ENCODE measurements around the gene CALHM5. TPM values are rescaled to one million over a fixed set of nuclear protein-coding genes. Genes with fewer than 3 reads are reported as not detected.
A peak's percentile ranks its signal among the peaks of the same experiment; 100 is the strongest.

Gene CALHM5
- polyA plus RNA-seq, 4 donors: 2.2 to 3.8 (median 3.4) TPM

DNA sequence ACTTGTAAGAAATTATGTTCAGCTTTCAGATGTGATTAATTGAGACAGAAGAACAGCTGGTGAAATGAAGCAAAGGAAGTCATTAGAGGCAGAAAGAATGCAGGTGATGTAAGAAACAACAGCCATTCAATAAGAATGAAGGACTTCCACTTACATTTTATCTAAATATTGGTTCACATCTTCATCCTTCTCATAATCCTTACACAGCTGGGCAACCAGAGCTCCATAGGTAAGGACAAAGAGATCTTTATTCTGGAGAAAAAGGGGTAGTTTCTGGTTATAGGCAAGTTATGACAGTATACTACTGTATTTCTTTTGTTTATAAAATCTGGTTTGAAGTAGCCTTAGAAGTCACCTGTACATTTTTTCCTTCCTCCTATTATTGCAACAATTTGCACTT lies 31.7 kb downstream of the CALHM5 start:
- no peak for DNase-seq (ENCODE audit: low read depth in 4 of 4, low spot score in 3 of 4)

DNA sequence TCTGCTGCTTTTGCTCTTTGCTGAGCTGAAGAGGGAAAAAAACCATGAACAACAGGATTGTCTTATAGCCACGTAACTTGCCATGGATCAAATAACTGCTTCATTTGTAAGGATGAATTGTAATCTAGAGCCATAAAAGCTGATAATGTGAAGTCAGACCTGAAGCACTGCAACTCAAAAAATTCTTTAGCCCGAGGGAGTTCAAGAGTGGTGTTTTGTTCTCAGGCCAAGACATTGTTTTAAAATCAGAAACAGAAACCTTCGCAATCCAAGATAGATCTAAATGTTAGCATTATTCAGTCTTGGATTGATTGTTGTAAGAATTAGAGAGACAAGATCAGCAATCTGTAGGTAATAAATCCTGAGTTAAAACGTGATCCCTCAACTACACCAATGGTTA lies 34.2 kb downstream of the CALHM5 start, which contains the start of gene TRAPPC3L:
TRAPPC3L (minus strand) TSS at position 34 of the 400 bp plus-strand sequence. CDS start 170 bp downstream, outside the sequence.
- DNase-seq (ENCODE audit: low read depth in 4 of 4, low spot score in 3 of 4): no peak

DNA sequence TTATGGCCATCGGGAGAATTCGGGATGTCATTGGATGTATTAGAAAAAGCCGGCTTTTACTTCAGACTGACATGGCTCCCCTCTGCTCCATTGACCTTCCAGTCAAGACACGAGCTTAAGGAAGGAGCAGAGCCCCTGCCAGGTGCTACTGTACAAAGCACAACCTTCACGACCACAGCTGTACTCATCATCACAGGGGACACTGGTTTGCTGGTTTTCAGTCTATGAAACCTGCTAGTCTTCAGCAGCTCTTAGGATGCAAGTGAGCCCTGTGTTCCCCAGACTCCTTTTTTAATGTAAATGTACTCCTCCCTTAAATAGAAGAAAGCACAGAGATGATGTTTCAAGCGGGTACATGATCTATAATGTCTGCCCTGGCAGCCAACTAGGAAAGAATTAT lies 35.9 kb downstream of the CALHM5 start:
- no peak for DNase-seq (ENCODE audit: low read depth in 4 of 4, low spot score in 3 of 4)

DNA sequence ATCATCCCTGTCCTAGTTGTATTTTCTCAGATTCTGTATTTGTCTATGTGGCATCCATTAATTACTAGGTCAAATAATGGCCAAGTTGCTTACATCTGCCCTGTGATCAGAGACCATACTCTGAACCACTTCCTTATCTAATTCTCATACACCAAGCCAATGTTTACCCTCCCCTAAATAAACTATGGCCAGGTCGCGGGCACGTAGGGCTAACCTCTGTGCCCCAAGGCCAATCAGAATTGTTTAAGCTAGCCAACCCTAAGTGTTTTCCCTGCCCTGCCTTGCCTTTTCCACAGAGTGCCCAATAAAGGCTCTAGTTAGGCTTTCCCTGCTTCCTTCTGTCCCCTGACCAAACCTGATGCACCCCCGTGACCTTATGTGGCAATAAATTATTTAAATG lies 39.4 kb downstream of the CALHM5 start:
- DNase-seq (ENCODE audit: low read depth in 4 of 4, low spot score in 3 of 4): no peak

DNA sequence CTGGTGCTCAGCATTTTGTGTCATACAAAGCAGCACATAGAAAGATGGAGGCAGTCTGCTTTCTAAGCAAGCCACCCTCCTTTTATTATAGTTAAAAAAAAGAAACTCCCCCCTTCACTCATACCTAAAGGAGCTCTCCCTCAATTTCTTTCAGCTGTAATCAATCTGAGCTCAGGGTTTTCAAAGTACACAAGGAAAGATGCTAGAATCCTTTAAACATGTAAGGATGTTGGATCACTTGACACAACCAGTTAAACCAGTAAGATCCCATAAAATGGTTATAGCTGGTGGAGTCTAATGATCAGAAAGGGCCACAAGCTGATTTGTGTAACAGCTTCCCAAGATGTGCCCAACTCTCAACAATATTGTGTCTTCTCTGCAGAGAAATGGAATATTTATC lies 42.0 kb downstream of the CALHM5 start, which contains the start of gene CALHM4:
CALHM4 (plus strand) TSS at position 301 of the 400 bp plus-strand sequence; CDS start at position 344, 43 bp downstream.
- no peak for DNase-seq (ENCODE audit: low read depth in 4 of 4, low spot score in 3 of 4)

DNA sequence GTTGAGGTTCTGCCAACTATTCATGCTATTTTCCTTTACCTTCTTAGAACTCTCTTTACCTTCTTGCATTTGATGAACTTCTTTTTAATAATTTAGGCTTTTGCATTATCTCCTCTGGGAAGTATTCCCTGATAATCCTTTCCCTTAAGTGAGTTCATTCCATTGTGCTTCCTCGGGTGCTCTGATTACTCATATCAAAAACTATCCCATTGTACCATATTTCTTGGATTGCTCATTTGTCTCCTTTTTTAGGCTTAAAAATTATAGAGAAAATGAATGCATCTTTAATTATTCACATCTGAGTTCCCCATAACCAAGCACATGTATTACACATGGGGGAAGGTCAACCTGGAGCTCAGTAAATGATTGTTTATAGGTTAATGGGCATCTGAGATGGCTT lies 44.6 kb downstream of the CALHM5 start:
- DNase-seq (ENCODE audit: low read depth in 4 of 4, low spot score in 3 of 4): no peak

DNA sequence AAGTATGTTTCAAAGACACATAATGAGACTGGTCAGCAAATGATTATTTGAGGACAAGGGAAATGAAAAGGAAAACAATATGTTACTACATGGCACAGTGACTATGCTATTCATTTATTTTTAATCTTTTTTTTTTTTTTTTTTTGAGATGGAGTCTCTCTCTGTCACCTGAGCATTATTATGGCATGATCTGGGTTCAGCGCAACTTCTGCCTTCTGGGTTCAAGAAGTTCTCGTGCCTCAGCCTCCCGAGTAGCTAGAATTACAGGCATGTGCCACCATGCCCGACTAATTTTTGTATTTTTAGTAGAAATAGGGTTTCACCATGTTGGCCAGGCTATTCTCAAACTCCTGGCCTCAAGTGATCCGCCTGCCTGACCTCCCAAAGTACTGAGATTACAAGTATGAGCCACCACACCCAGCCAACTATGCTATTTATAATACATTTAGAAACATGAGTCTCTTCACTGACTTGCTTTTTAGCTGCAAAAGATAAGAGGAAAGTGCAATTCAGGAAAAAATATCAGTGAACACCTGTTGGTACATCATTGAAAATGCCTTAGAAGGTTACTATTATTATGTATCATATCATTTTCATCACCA lies 45.5 kb downstream of the CALHM5 start:
- no peak for DNase-seq (ENCODE audit: low read depth in 4 of 4, low spot score in 3 of 4)

DNA sequence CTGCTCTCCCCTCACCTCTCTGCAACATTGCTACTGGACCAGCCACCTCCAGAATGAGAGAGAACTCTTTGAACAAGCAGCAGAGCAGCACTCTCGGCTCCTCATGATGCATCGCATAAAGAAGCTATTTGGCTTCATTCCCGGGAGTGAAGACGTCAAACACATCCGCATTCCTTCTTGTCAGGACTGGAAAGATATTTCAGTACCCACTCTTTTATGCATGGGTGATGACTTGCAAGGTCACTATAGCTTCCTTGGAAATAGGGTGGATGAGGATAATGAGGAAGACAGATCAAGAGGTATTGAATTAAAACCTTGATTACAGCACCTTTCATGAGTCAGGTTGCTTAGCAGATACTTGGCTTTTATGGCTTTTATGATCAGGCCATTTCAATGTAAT lies 46.5 kb downstream of the CALHM5 start:
- peak in 1 of 4 donors; percentile 28 for DNase-seq (ENCODE audit: low read depth in 4 of 4, low spot score in 3 of 4)

DNA sequence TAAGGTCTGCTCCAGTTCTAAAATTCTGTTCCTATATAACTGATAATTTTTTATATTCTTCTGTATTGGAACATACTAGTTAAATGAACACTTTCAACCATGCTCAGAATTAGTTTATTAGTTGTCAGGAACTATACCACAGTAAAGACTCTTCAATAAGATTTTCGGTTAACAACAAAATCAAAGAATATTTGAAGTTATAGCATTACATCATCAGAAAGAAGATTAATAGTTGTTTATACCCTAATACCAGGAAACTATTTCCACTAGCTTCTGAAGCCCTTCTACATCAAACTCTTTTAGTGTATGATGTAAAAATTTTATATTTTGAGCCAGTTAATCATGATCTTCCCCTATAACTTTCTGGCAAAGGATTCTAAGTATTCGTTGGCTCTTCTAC lies 48.7 kb downstream of the CALHM5 start:
- no peak for DNase-seq (ENCODE audit: low read depth in 4 of 4, low spot score in 3 of 4)

DNA sequence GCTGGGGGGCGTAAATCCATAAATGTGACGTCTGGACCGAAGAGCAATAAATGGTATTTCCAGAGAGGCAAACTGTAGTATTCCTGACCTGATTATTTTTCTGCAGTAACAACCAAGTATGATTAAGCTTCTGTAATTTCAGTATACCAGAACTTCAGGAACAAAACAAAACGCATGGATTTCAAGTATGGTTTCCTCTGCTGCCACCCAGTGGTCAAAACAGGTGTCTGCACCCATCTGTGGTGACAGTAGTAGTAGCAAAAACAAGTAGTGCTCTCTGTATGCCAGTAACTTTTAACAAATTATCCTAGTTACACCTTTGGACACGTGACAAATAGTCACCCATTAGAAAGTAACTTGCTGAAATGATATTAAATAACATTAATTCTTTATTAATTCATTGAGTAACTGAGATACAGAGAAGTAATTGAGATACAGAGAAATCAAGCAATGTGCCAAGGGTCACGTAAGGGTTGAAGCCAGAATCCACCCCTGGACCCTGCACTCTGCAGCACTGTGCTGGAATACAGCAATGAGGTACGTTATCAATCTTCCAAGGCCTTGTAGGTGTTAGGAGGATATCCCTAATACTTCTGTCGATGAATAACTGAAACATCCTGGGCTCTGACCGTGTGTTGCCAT lies 50.1 kb downstream of the CALHM5 start:
- DNase-seq (ENCODE audit: low read depth in 4 of 4, low spot score in 3 of 4): peak in 3 of 4 donors; percentile 65 to 82 (median 66)

DNA sequence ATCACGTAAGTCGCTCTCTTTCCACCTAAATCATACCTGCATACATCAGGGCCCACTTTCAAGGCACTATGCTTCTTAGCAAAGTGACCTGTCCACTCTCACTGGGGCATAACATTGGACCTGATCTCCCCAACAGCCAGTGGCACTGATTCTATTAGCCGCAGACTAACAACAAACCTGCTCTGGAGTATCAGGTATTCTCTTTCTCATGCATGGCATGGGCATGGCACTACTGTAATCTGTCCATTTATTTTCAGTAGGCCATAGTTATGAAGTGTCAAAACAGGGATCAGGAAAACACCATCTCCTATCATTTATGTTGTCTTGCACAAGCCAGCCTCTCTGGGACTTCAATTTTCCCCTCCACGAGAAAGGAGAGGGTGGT lies 50.6 kb downstream of the CALHM5 start:
- DNase-seq (ENCODE audit: low read depth in 4 of 4, low spot score in 3 of 4): no peak

DNA sequence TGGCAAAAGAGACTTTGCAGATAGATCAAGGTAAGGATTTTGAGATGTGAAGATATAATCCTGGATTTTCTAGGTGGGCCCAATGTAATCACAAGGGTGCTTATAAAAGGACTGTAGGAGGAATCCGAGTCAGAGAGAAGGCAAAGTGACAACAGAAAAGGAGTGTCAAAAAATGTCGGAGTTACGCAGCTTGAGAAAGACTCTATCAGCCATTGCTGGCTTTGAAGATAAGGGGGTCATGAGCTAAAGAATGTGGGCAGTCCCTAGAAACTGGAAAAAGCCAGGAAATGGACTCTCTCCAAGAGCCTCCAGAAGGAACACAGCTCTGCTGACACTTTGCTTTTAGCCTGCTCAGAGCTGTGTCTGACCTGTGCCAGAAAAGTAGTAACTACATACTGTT lies 51.2 kb downstream of the CALHM5 start:
- DNase-seq (ENCODE audit: low read depth in 4 of 4, low spot score in 3 of 4): no peak

DNA sequence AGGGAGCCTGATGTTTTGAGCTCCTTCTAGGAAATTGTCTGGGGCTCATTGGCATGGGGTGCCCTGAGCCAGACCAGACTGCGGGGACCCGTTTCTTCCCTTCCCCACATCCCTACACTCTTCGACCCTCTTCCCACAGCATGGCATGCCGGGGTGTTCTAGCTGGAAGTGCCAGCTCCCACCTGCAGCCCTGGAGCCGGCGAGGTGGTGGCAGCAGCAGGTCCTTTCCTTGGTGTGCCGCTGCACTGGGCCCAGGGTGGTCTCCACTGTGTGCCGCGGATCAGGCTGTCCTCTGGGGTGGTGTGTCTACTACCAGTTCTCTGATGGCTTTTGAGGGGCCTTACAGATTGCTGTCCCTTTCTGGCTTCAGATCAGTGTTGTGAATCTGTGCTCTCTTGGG lies 52.4 kb downstream of the CALHM5 start:
- DNase-seq (ENCODE audit: low read depth in 4 of 4, low spot score in 3 of 4): no peak

DNA sequence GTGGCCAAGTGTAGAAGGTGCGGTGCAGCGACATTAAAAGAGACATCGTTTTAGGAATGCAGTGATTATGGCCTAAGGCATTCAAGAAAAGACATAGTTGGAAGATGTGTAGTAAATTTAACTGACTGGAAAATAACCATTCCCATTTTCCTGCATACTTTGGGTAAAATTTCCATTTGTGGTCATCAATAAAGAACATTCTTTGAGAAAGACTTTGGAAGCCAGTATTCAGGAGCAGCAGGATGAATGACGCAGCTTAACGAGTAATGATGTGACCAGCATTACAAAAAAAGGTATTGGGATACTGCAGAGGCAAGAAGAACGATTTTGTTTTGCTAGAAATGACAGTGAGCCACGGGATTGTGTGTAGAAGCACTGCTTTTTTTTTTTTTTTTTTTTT lies 52.9 kb downstream of the CALHM5 start:
- DNase-seq (ENCODE audit: low read depth in 4 of 4, low spot score in 3 of 4): no peak

DNA sequence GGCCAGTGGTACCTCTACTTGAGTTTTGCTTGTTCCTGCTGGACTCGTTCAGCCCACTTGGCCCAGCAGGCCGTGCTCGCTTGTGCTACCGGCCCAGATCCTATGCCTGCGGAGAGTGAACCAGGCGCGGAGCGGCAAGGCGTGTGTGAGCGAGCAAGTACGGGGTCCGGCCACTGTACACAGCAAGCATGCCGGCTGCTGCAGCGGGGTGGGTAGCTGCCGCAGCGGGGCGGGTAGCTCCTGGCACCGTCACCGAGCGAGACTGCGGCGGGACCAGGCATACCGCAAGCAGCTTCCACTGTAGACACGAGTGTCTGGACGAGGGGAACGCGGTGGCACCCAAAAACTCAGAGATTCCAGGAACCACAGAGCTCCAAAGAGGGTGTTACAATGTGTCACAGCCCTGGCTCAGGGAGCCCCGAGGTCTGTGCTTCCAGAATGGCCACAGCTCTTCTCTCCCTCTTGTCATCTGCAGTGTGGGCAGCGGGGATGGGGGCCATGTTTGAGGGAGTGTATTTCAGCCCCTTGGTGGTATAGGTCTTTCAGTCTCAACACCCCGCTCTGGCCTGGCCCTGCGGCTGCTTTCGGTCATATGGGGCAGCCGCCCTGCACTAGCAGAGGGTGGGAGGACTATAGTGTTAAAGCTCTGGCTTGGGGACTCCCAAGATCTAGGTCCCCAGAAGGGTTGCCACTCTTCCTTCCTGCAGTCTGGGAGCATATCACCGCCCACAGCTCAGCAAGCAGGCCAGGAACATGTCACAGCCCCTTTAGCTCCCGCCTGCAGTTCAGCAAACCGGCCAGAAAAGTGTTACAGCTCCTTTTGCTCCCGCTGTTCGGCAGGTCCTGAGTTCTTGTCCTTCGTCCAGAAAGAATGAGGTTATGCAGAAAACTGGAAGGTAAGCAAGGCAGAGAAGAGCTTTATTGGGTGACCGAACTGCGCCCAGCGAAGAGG lies 53.8 kb downstream of the CALHM5 start:
- DNase-seq (ENCODE audit: low read depth in 4 of 4, low spot score in 3 of 4): no peak

DNA sequence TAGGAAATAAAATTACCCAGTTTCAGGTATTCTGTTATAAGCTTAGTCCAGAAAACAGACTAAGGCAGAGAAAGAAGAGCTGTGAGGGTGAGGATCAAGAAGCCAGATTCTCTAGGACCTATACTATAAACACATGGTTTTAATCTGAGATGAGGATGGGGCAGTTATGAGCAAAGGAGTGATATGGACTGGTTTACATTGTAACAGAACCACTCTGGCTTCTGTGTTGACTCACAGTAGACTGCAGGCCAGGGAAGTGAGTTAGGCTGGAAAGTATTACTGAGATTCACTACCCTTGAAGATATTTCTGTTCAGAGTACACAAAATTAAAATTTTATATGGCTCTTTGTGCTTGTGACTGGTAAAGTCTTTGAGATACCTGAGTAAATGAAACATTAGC lies 56.7 kb downstream of the CALHM5 start:
- no peak for DNase-seq (ENCODE audit: low read depth in 4 of 4, low spot score in 3 of 4)

DNA sequence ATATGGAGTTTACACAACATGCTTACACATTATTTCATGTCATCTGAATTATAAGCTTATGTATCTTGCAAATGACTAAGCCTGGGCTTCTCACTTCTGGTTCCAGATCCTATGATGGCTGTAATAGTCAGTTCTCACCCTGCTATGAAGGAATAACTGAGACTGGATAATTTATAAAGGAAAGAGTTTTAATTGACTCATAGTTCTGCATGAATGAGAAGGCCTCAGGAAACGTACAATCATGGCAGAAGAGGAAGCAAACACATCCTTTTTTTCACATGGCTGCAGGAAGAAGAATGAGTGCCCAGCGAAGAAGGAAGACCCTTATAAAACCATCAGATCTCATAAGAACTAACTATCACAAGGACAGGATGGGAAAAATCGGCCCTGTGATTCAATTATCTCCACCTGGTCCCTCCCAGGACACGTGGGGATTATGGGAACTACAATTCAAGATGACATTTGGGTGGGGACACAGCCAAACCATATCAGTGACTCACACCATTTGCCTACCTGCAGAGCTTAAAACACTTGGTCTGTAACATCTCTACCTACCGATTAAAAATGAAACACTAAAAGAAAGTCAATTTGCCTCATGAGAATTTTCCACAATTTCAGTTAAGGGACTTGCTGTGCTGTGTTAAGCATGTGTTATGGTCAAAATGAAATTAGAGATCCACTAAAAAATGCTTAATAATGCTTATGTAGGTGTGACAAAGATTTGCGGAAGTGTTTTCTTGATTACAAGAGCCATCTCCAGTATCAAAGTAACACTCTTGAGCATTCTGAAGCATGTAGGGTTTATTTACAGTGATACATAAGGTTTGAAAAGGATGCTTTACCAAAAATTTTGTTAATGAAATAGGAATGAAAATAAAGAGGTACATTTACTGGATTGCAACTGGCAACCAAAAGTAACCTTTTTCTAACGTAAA lies 57.6 kb downstream of the CALHM5 start:
- DNase-seq (ENCODE audit: low read depth in 4 of 4, low spot score in 3 of 4): no peak

DNA sequence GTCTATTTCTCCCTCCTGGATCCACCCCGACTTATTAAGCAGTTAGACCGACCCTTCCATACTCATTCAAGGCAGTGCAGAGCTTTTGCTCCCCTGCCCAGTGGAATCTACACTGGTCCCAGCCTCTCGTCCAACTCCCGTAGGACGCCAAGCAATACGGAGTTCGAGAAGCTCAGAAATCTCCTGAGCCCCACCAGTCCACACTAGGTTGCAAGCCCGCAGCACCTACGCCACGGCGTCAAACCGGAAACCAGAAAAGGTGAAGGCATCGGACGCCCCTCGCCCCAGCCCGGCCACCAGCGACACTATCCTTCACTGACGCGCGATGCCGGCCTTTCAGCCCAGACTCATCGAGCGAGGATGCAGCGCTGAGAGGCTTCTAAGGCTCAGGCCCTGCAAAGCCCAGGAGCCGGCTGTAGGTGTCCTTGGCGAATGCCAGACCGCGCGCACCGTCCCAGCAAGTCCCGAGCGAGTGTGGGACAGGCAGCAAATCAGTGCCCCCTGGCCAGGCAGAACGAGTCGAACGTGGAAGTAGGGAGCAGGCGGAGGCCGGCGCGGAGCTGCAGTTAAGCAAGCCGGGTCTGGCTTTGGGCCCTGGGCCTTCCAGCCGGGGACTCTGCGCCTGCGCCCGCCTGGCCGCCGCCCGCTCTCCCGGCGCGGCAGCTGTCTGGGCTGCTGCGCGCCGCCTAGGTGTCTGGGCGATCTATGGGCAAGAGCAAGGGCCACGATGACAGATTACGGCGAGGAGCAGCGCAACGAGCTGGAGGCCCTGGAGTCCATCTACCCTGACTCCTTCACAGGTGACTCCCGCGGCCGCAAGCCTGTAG lies 59.6 kb downstream of the CALHM5 start, which contains the start of gene RWDD1:
RWDD1 (plus strand) TSS at position 649 of the 827 bp plus-strand sequence; CDS start at position 728, 79 bp downstream.
- DNase-seq (ENCODE audit: low read depth in 4 of 4, low spot score in 3 of 4): peak; percentile 95 to 97 (median 96)

DNA sequence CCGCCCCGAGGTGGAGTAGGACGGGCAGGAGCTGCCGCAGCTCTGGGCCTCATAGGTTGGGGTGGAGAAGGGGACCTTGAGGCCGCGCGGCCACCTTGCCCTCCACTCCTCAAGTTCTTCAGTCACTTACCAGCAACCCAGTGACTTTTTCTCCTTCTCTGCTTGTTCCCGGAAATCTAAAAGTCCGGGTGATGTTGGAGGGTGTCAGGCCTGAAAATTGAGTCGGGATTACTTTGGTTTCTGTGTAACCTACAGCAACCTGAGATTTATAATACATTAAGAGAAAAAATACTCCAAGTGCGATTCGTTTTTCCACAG lies 60.2 kb downstream of the CALHM5 start:
- no peak for DNase-seq (ENCODE audit: low read depth in 4 of 4, low spot score in 3 of 4)

Data from right renal pelvis (tissue), 4 donors.